ENCODE data around the gene FBN1. TPM values are rescaled to one million over a fixed set of nuclear protein-coding genes. Genes with fewer than 3 reads are reported as not detected.

The FBN1 gene
- total RNA-seq, 2 donors from 2014 or later: 258 to 300 TPM

GRCh38 chr15:48681353-48681752, 35.8 kb upstream of the FBN1 start:
- H3K27me3 ChIP-seq (replicated peaks; ENCODE audit: insufficient read depth): no peaks in the 10 kb centered on the region
- no peaks in the 10 kb centered on the region for H3K36me3 ChIP-seq
- ATAC-seq (ENCODE audit: insufficient number of reproducible peaks, low FRiP score, low read depth) (no peak), DNase-seq (ENCODE audit: low spot score) (no peak)
- no peaks in the 10 kb centered on the region for H3K4me1 ChIP-seq (ENCODE audit: control insufficient read depth in 1 of 2, low read depth in 2 of 2)
- H3K9me3 ChIP-seq: no peaks in the 10 kb centered on the region
- no peak overlapping the region for H3K27ac ChIP-seq
- no peak for TF ChIP-seq CTCF (IDR thresholded peaks at IDR 0.05)
- H3K4me3 ChIP-seq: no peak overlapping the region

- Histone ChIP-seq H3K36me3 (no peaks in the 10 kb centered on the region), H3K4me1 (ENCODE audit: control insufficient read depth in 1 of 2, low read depth in 2 of 2) (no peaks in the 10 kb centered on the region), H3K4me3 (no peak overlapping the region), H3K27ac (no peak overlapping the region), H3K27me3 (replicated peaks; ENCODE audit: insufficient read depth) (no peaks in the 10 kb centered on the region), H3K9me3 (no peaks in the 10 kb centered on the region)
- no peak for ATAC-seq (ENCODE audit: insufficient number of reproducible peaks, low FRiP score, low read depth)
- DNase-seq (ENCODE audit: low spot score): no peak
- no peak for TF ChIP-seq CTCF (IDR thresholded peaks at IDR 0.05)
Observed at GRCh38 chr15:48680841-48681240, 35.3 kb upstream of the FBN1 start.

- Histone ChIP-seq H3K4me1 (ENCODE audit: control insufficient read depth in 1 of 2, low read depth in 2 of 2) (no peaks in the 10 kb centered on the region), H3K27me3 (replicated peaks; ENCODE audit: insufficient read depth) (no peaks in the 10 kb centered on the region), H3K27ac (no peak overlapping the region), H3K4me3 (no peak overlapping the region), H3K9me3 (no peaks in the 10 kb centered on the region), H3K36me3 (no peaks in the 10 kb centered on the region)
- DNase-seq (ENCODE audit: low spot score) (no peak), ATAC-seq (ENCODE audit: insufficient number of reproducible peaks, low FRiP score, low read depth) (no peak)
- TF ChIP-seq CTCF (IDR thresholded peaks at IDR 0.05): no peak
Observed at GRCh38 chr15:48679952-48680351, 34.4 kb upstream of the FBN1 start.

- no peak for DNase-seq (ENCODE audit: low spot score)
- ATAC-seq (ENCODE audit: insufficient number of reproducible peaks, low FRiP score, low read depth): no peak
- Histone ChIP-seq H3K36me3 (no peaks in the 10 kb centered on the region), H3K4me3 (no peak overlapping the region), H3K4me1 (ENCODE audit: control insufficient read depth in 1 of 2, low read depth in 2 of 2) (no peaks in the 10 kb centered on the region), H3K27me3 (replicated peaks; ENCODE audit: insufficient read depth) (no peaks in the 10 kb centered on the region), H3K9me3 (no peaks in the 10 kb centered on the region), H3K27ac (no peak overlapping the region)
- TF ChIP-seq CTCF (IDR thresholded peaks at IDR 0.05): no peak
Observed at GRCh38 chr15:48678851-48679250, 33.3 kb upstream of the FBN1 start.

GRCh38 chr15:48677821-48678220, 32.3 kb upstream of the FBN1 start:
- Histone ChIP-seq H3K4me1 (ENCODE audit: control insufficient read depth in 1 of 2, low read depth in 2 of 2) (no peaks in the 10 kb centered on the region), H3K4me3 (no peak overlapping the region), H3K27me3 (replicated peaks; ENCODE audit: insufficient read depth) (no peaks in the 10 kb centered on the region), H3K36me3 (no peaks in the 10 kb centered on the region), H3K9me3 (no peaks in the 10 kb centered on the region), H3K27ac (no peak overlapping the region)
- no peak for DNase-seq (ENCODE audit: low spot score)
- no peak for TF ChIP-seq CTCF (IDR thresholded peaks at IDR 0.05)
- ATAC-seq (ENCODE audit: insufficient number of reproducible peaks, low FRiP score, low read depth): no peak
